COLO668 (cell line): Measurements from ENCODE around the gene GET4.

Experiments used
- DNase-seq: peaks from one replicate; lab custom pipeline; 2025; ENCODE audit not compliant: unreplicated experiment; lab: John Stamatoyannopoulos, UW

Gene GET4

GRCh38 chr7:898460-898854, 22.1 kb downstream of the GET4 start:
- no peak for DNase-seq

DNA sequence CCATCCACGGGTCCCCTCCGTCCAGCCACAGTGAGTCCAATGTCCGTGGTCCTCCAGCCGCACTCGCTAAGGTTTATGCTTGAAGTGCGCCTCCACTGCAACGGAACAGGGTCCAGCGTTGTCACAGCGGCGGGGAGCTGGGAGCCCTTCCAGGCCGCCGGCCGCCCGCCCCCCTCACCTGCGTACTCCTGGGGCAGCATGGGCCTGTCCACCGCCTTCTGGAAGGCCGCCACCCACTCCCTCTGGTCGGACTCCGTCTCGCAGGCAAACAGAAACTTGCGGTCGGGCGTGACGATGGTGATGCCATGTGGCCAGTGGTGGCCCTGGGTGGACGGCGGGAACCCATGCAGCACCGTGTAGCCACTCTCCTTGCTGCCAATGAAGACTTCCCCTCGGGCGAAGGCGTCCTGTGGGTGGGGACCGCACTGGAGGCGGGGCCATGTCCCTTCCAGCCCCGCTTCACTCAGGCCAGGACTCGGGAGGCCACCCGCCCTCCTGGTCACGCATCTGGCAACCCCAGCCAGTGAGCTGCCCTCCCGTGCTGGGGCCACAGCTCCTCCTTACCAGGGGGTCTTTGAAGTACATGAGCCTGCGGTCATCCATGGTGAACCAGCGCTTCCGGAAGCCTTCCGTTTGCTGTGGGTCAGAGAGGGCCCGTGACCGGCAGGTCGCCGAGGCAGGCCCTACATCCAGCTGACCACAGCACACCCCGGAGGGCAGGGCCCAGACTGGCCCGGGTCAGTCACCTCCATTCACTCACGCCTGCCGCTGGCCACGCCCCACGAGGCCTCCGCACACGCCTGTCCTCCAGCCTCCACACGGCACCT, 22.7 kb downstream of the GET4 start:
- DNase-seq = no peak

DNA sequence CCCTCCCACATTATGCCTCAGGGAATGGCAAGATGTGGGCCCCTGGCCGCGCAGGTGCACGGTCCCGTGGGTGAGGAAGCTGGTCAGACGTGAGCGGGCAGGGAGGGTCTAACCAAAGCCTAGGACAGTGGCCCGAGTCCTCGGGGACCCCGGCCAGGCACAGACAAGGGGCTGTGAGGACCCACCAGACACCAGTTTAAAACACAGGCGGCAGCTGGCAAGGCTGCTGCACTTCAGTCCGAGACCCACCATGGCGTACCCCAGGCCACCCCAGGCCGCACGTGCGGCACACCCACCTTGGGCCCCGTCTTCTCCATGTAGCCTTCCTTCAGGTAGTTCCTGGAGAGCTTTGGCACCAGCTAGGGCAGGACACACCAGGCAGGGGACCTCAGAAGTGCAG, 23.5 kb downstream of the GET4 start:
- DNase-seq = no peak

GRCh38 chr7:900331-901040, 24.1 kb downstream of the GET4 start:
- DNase-seq = no peak

- no peak for DNase-seq
Observed at GRCh38 chr7:901041-901387, 24.7 kb downstream of the GET4 start.

DNA sequence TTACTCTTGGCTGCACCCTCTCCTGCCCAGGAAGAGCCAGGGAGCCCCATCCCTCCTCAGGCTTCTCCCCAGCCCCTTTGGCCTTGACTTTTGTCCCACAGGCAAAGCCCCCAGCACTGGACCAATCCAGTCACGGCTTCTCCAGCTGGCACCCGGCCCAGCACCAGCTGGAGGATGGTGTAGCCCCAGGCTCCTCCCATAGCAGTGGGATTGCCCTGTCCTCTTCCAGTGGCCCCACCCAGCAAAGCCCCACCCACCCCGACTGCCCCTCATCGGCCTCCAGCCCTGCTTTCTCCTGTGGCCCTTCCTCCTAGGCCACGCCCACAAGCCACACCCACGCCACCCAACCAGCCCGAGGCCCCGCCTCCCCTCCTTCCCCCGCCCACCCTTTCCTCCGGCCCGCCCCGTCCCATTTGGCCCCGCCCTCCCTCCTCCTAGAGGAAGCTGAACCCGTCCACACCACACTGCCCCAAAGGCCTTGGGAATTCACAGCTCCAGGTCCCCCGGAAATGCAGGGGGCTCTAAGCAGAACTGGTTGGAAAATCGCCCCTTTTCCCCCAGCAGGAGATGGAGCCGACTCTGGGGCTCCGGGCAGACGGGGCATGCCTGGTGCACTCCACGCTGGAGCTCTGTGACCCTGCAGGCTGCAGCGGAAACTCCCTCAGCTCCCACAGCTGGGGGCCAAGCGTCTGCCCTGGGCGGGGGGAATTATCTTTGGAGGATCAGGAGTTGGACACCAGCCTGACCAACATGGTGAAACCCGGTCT, 25.2 kb downstream of the GET4 start:
- DNase-seq = peak; percentile 88

GRCh38 chr7:902996-903395, 26.6 kb downstream of the GET4 start:
- no peak for DNase-seq

- no peak for DNase-seq
Observed at GRCh38 chr7:903921-904755, 27.8 kb downstream of the GET4 start.

- no peak for DNase-seq
Observed at GRCh38 chr7:904847-905246, 28.5 kb downstream of the GET4 start.

- DNase-seq = no peak
Observed at GRCh38 chr7:906776-907157, 30.4 kb downstream of the GET4 start.

DNA sequence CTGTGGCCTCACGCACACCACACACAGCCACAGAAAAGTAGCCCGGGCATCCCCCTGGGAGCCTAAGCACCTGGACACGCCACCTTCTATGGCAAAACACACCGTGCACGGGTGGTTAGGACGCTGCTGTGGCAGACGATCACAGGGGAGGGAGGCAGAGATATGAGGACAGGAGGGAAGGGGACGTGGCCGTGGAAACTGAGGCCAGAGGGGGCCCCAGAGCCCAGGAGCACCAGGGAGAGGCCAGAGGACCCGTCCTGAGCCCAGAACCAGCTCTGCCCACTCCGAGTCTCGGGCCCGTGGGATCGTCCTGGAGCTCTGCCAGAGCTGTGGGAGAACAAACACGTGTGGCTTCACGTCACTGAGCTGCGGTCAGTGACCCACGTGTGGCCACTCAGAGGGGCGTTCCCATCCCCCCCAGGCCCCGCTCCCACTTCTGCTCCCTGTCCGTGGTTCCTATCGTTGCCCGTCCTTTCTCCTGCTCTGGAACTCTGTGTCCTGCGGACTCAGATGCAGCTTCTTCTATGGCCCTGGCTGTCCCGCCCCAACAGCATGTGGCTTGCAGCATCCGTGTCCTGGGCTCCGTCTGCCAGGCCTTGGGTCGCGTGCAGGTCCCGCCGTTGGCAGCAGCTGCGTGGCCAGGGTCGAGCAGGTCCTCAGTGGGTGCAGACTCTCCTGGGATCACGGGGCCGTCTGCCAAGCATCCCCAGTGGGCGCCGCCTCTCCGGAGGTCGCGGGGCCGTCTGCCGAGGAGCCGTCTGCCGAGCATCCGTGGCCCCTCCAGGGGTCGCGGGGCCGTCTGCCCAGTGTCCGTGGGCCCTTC, 31.0 kb downstream of the GET4 start:
- no peak for DNase-seq

DNA sequence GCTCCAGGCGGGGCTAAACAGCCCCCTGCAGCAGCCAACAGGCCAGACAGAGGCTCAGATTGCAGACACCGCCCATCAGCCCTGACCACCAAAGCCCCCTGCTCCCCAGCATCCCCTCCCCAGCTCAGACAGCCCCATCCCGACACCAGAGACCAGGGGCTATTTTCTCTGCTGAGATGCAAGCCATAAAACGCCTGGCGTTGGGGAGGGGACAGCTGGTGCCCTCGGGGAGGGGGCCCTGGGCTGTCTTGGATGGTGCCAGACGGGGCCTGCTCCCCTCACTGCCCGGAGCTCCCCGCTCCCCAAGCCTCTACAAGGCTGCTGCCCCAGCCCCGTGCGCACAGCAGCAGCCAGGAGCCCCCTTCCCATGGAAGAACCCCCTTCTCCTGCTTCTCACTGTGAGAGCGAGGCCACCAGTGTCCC, 31.8 kb downstream of the GET4 start:
- no peak for DNase-seq

- peak; percentile 78 for DNase-seq
Observed at GRCh38 chr7:908591-909357, 32.4 kb downstream of the GET4 start.

- DNase-seq = no peak
Observed at GRCh38 chr7:909358-910329, 33.3 kb downstream of the GET4 start.

- no peak for DNase-seq
Observed at GRCh38 chr7:910441-910861, 34.1 kb downstream of the GET4 start.

GRCh38 chr7:910931-911431, 34.6 kb downstream of the GET4 start:
- no peak for DNase-seq

- DNase-seq = no peak
Observed at GRCh38 chr7:911791-912480, 35.6 kb downstream of the GET4 start.
